IPS-18c (cell line): ENCODE data around the gene RNF152.

ENCODE experiments used
- H3K4me3 ChIP-seq: 2 replicates; pipeline ENCODE4 v1.7.0; 2013; ENCODE audit warnings: low read depth, mild to moderate bottlenecking, low read length, moderate library complexity; ENCODE audit not compliant: insufficient read depth
- H3K9me3 ChIP-seq: one replicate; pipeline ENCODE4 v1.6.1; 2013; ENCODE audit warnings: mild to moderate bottlenecking, low read length, moderate library complexity; ENCODE audit not compliant: control insufficient read depth, insufficient read depth

Gene RNF152

GRCh38 chr18:61865466-61866175 lies 27.2 kb downstream of the RNF152 start:
- Histone ChIP-seq H3K4me3 (no peak overlapping the region), H3K9me3 (peaks cover 2% of the 10 kb centered on the region)

- Histone ChIP-seq H3K9me3 (peaks cover 2% of the 10 kb centered on the region), H3K4me3 (no peak overlapping the region)
Measured at GRCh38 chr18:61861372-61861771, 31.4 kb downstream of the RNF152 start.

- Histone ChIP-seq H3K4me3 (no peak overlapping the region), H3K9me3 (peaks cover 2% of the 10 kb centered on the region)
Measured at GRCh38 chr18:61860302-61860701, 32.5 kb downstream of the RNF152 start.

- peaks cover 2% of the 10 kb centered on the region for H3K9me3 ChIP-seq
- no peak overlapping the region for H3K4me3 ChIP-seq
Measured at GRCh38 chr18:61859113-61859512, 33.7 kb downstream of the RNF152 start.

GRCh38 chr18:61856678-61857077 lies 36.1 kb downstream of the RNF152 start:
- H3K9me3 ChIP-seq, result peaks cover 2% of the 10 kb centered on the region
- H3K4me3 ChIP-seq, result no peak overlapping the region

- Histone ChIP-seq H3K9me3 (no peaks in the 10 kb centered on the region), H3K4me3 (no peak overlapping the region)
Measured at GRCh38 chr18:61855449-61856378, 37.1 kb downstream of the RNF152 start.

GRCh38 chr18:61854578-61855448 lies 38.0 kb downstream of the RNF152 start:
- Histone ChIP-seq H3K9me3 (no peaks in the 10 kb centered on the region), H3K4me3 (no peak overlapping the region)

- Histone ChIP-seq H3K9me3 (no peaks in the 10 kb centered on the region), H3K4me3 (no peak overlapping the region)
Measured at GRCh38 chr18:61853855-61854254, 39.0 kb downstream of the RNF152 start.

GRCh38 chr18:61852496-61852895 lies 40.3 kb downstream of the RNF152 start:
- Histone ChIP-seq H3K4me3 (no peak overlapping the region), H3K9me3 (no peaks in the 10 kb centered on the region)

GRCh38 chr18:61851940-61852451 lies 40.8 kb downstream of the RNF152 start:
- H3K9me3 ChIP-seq, result no peaks in the 10 kb centered on the region
- H3K4me3 ChIP-seq, result no peak overlapping the region

GRCh38 chr18:61851279-61851678 lies 41.5 kb downstream of the RNF152 start:
- no peaks in the 10 kb centered on the region for H3K9me3 ChIP-seq
- H3K4me3 ChIP-seq, result no peak overlapping the region

GRCh38 chr18:61850756-61851155 lies 42.1 kb downstream of the RNF152 start:
- Histone ChIP-seq H3K9me3 (no peaks in the 10 kb centered on the region), H3K4me3 (no peak overlapping the region)

GRCh38 chr18:61847164-61847791 lies 45.5 kb downstream of the RNF152 start:
- no peak overlapping the region for H3K4me3 ChIP-seq
- no peaks in the 10 kb centered on the region for H3K9me3 ChIP-seq

GRCh38 chr18:61845197-61845596 lies 47.6 kb downstream of the RNF152 start:
- H3K9me3 ChIP-seq, result no peaks in the 10 kb centered on the region
- no peak overlapping the region for H3K4me3 ChIP-seq

- Histone ChIP-seq H3K4me3 (no peak overlapping the region), H3K9me3 (no peaks in the 10 kb centered on the region)
Measured at GRCh38 chr18:61844726-61845125, 48.1 kb downstream of the RNF152 start.

- no peaks in the 10 kb centered on the region for H3K9me3 ChIP-seq
Measured at GRCh38 chr18:61842146-61842545, 50.7 kb downstream of the RNF152 start.

GRCh38 chr18:61841706-61842105 lies 51.1 kb downstream of the RNF152 start:
- Histone ChIP-seq H3K9me3 (no peaks in the 10 kb centered on the region), H3K4me3 (no peak overlapping the region)

More at GRCh38 chr18:61842146-61842545, 50.7 kb downstream of the RNF152 start:
- H3K4me3 ChIP-seq, result no peak overlapping the region
